ENCODE results near the gene HSPD1.
A peak's percentile ranks its signal among the peaks of the same experiment; 100 is the strongest.

Gene HSPD1

DNA sequence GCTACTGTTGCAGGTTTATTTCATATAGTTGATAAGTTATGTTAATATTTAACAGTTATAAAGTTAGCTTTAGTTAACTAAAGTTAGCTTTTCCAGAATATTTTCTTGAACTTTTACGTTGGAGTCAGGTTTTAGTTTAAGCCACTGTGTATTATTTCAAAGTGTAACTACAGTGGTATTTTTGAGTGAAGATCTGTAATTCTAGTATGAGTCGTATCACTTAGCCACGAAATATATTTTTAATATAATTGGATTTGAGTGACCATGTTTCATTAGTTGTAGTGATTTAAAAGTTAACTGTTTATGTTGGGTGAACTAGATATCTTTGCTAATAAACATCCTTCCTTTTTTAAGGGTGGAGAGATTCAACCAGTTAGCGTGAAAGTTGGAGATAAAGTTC is 3.0 kb upstream of the HSPD1 start:
- Histone ChIP-seq H4K20me1 (ENCODE audit: insufficient read depth, low read length, poor library complexity, severe bottlenecking) (peaks cover 46% of the 10 kb centered on the region), H3K27me3 (ENCODE audit: insufficient read depth, low read length, poor library complexity, severe bottlenecking) (no peaks in the 10 kb centered on the region), H3K36me3 (ENCODE audit: insufficient read depth, low read length) (peaks cover 16% of the 10 kb centered on the region), H3K9me3 (ENCODE audit: insufficient read depth, low read depth, low read length) (no peaks in the 10 kb centered on the region), H3K4me1 (ENCODE audit: insufficient read depth, low read length, poor library complexity, severe bottlenecking) (peaks cover 21% of the 10 kb centered on the region), H3K4me3 (ENCODE audit: low read length, poor library complexity, severe bottlenecking) (peak overlapping the region; percentile 91), H3F3A (ENCODE audit: low read depth) (no peaks in the 10 kb centered on the region; the same call in 1 of the 2 replicates), H3K9me2 (replicated peaks; ENCODE audit: low read depth, low read length) (no peaks in the 10 kb centered on the region), H2AFZ (ENCODE audit: low read length) (no peak overlapping the region), H3K79me2 (ENCODE audit: insufficient read depth, low read length) (peaks cover 75% of the 10 kb centered on the region), H3K9ac (ENCODE audit: low read depth, low read length, poor library complexity, severe bottlenecking) (peak overlapping the region; percentile 89), H3K4me2 (ENCODE audit: low read depth, low read length, poor library complexity, severe bottlenecking) (peak overlapping the region; percentile 99)
- TF ChIP-seq, protein P1, sequence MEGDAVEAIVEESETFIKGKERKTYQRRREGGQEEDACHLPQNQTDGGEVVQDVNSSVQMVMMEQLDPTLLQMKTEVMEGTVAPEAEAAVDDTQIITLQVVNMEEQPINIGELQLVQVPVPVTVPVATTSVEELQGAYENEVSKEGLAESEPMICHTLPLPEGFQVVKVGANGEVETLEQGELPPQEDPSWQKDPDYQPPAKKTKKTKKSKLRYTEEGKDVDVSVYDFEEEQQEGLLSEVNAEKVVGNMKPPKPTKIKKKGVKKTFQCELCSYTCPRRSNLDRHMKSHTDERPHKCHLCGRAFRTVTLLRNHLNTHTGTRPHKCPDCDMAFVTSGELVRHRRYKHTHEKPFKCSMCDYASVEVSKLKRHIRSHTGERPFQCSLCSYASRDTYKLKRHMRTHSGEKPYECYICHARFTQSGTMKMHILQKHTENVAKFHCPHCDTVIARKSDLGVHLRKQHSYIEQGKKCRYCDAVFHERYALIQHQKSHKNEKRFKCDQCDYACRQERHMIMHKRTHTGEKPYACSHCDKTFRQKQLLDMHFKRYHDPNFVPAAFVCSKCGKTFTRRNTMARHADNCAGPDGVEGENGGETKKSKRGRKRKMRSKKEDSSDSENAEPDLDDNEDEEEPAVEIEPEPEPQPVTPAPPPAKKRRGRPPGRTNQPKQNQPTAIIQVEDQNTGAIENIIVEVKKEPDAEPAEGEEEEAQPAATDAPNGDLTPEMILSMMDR (conservative IDR thresholded peaks at IDR 0.05; ENCODE audit: low read length): no peak
- TF ChIP-seq EZH2phosphoT487 (IDR thresholded peaks at IDR 0.05; ENCODE audit: borderline replicate concordance): no peak

DNA sequence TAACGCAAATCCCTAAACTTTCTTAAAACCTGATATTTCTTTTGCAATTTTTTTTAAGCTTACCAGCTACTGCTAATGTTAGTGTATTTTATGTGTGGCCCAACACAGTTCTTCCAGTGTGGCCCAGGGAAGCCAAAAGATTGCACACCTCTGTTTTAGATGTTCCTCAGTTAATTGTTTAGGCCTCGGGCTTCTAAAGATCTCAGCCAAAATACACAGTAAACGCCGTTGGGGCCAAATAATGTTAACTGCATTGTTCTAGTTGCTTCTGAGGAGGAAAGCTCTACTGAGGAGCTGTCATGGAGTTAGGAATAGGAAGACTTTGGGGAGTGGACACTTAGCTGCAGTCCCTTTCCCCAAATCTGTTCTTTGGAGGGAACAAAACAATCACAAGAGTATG is 2.6 kb upstream of the HSPD1 start:
- peaks cover 20% of the 10 kb centered on the region for H3K36me3 ChIP-seq (ENCODE audit: insufficient read depth, low read length)
- H3F3A ChIP-seq (ENCODE audit: low read depth): no peaks in the 10 kb centered on the region; the same call in 1 of the 2 replicates
- no peaks in the 10 kb centered on the region for H3K9me2 ChIP-seq (replicated peaks; ENCODE audit: low read depth, low read length)
- H3K27me3 ChIP-seq (ENCODE audit: insufficient read depth, low read length, poor library complexity, severe bottlenecking): no peaks in the 10 kb centered on the region
- peaks cover 51% of the 10 kb centered on the region for H4K20me1 ChIP-seq (ENCODE audit: insufficient read depth, low read length, poor library complexity, severe bottlenecking)
- H3K4me1 ChIP-seq (ENCODE audit: insufficient read depth, low read length, poor library complexity, severe bottlenecking): peaks cover 26% of the 10 kb centered on the region
- no peaks in the 10 kb centered on the region for H3K9me3 ChIP-seq (ENCODE audit: insufficient read depth, low read depth, low read length)
- H3K4me3 ChIP-seq (ENCODE audit: low read length, poor library complexity, severe bottlenecking): peak overlapping the region; percentile 91
- H3K4me2 ChIP-seq (ENCODE audit: low read depth, low read length, poor library complexity, severe bottlenecking): peak overlapping the region; percentile 99
- TF ChIP-seq, protein P1 (conservative IDR thresholded peaks at IDR 0.05; ENCODE audit: low read length): no peak
- TF ChIP-seq EZH2phosphoT487 (IDR thresholded peaks at IDR 0.05; ENCODE audit: borderline replicate concordance): no peak
- H3K79me2 ChIP-seq (ENCODE audit: insufficient read depth, low read length): peaks cover 80% of the 10 kb centered on the region
- peak overlapping the region; percentile 89 for H3K9ac ChIP-seq (ENCODE audit: low read depth, low read length, poor library complexity, severe bottlenecking)
- no peak overlapping the region for H2AFZ ChIP-seq (ENCODE audit: low read length)

DNA sequence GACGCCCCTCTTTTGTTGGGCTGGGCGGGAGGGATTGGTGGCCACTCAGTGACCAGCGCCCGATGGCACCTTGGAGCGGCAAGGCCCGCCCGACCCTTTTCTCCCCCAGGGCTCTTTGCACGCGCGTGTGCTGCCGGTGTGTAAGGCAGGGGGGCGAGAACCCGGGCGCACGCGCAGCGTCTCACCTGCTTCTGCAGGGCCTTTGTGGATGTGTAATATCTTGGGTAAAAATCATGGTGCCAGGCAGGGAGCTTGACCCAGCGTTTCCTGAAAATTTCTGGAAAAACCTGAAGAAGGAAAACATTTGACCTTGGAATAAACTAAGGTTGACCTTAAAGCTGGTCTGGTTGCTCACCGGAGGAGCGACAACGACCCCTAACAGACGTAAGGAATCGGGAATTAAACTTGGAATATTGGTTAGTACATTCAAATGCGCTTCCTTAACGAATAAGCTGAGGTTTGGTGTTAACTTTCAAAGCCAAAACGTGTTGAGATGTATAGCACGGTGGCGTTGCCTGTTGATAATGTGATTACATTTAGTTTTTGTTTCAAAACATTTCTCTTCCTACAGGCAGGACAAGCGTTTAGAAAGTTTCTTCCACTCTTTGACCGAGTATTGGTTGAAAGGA is 977 bp upstream of the HSPD1 start:
- TF ChIP-seq EZH2phosphoT487 (IDR thresholded peaks at IDR 0.05; ENCODE audit: borderline replicate concordance): no peak
- TF ChIP-seq, protein P1 (conservative IDR thresholded peaks at IDR 0.05; ENCODE audit: low read length): no peak
- Histone ChIP-seq H2AFZ (ENCODE audit: low read length) (peak overlapping the region; percentile 28), H4K20me1 (ENCODE audit: insufficient read depth, low read length, poor library complexity, severe bottlenecking) (peaks cover 67% of the 10 kb centered on the region), H3K79me2 (ENCODE audit: insufficient read depth, low read length) (peaks cover 90% of the 10 kb centered on the region), H3K36me3 (ENCODE audit: insufficient read depth, low read length) (peaks cover 36% of the 10 kb centered on the region), H3K9ac (ENCODE audit: low read depth, low read length, poor library complexity, severe bottlenecking) (peak overlapping the region; percentile 89), H3K4me3 (ENCODE audit: low read length, poor library complexity, severe bottlenecking) (peak overlapping the region; percentile 91), H3K9me2 (replicated peaks; ENCODE audit: low read depth, low read length) (no peaks in the 10 kb centered on the region), H3F3A (ENCODE audit: low read depth) (no peaks in the 10 kb centered on the region), H3K4me1 (ENCODE audit: insufficient read depth, low read length, poor library complexity, severe bottlenecking) (peaks cover 42% of the 10 kb centered on the region), H3K27me3 (ENCODE audit: insufficient read depth, low read length, poor library complexity, severe bottlenecking) (no peaks in the 10 kb centered on the region), H3K9me3 (ENCODE audit: insufficient read depth, low read depth, low read length) (no peaks in the 10 kb centered on the region), H3K4me2 (ENCODE audit: low read depth, low read length, poor library complexity, severe bottlenecking) (peak overlapping the region; percentile 99)

Data from Loucy (cell line).